Liver (tissue), 9 donors: Measurements from ENCODE around the gene SLC66A2. TPM values are rescaled to one million over a fixed set of nuclear protein-coding genes. Genes with fewer than 3 reads are reported as not detected.

ENCODE experiments used
- DNase-seq: peaks from one replicate; pipeline ENCODE4 v3.0.0-alpha.2; 2017; ENCODE audit warnings: low spot score
- H3K27ac ChIP-seq, 2 donors: one replicate each; pipeline ENCODE4 v1.7.0; 2013; ENCODE audit warnings: inconsistent platforms in 2 of 2, low read length in 2 of 2, control low read depth in 1 of 2, low read depth in 1 of 2, mild to moderate bottlenecking in 1 of 2
- H3K27me3 ChIP-seq, 4 donors: one replicate each; pipeline versions ENCODE4 v1.6.1 to v1.7.0; 2013; ENCODE audit warnings: low read length in 3 of 4, inconsistent platforms in 1 of 4, mild to moderate bottlenecking in 1 of 4, moderate library complexity in 1 of 4; ENCODE audit not compliant: control insufficient read depth in 4 of 4, insufficient read depth in 4 of 4
- H3K36me3 ChIP-seq, 4 donors: one replicate each; pipeline versions ENCODE4 v1.6.1 to v1.7.0; 2013; ENCODE audit warnings: low read length in 3 of 4, mild to moderate bottlenecking in 3 of 4, low read depth in 1 of 4, moderate library complexity in 1 of 4; ENCODE audit not compliant: control insufficient read depth in 4 of 4, insufficient read depth in 3 of 4
- H3K4me1 ChIP-seq, 4 donors: one replicate each; pipeline versions ENCODE4 v1.6.1 to v1.7.0; 2013; ENCODE audit warnings: low read length in 3 of 4, mild to moderate bottlenecking in 3 of 4, moderate library complexity in 1 of 4; ENCODE audit not compliant: control insufficient read depth in 4 of 4, insufficient read depth in 4 of 4
- H3K4me3 ChIP-seq, 3 donors: one replicate each; pipeline versions ENCODE4 v1.6.1 to v1.7.0; 2013; ENCODE audit warnings: low read length in 3 of 3, control low read depth in 1 of 3, low read depth in 1 of 3, mild to moderate bottlenecking in 1 of 3
- H3K9ac ChIP-seq, 2 donors: one replicate each; pipeline ENCODE4 v1.7.0; 2013; ENCODE audit warnings: low read length in 2 of 2, mild to moderate bottlenecking in 2 of 2, moderate library complexity in 2 of 2, control low read depth in 1 of 2, low read depth in 1 of 2
- H3K9me3 ChIP-seq, 4 donors: one replicate each; pipeline versions ENCODE4 v1.6.1 to v1.7.0; 2013; ENCODE audit warnings: low read length in 3 of 4; ENCODE audit not compliant: control insufficient read depth in 4 of 4
- EGR1 ChIP-seq, 2 donors: IDR thresholded peaks; 2 replicates each; pipeline ENCODE4 v1.6.1; 2016 to 2018; ENCODE audit warnings: antibody characterized with exemption in 2 of 2, low read depth in 2 of 2
- FOXA1 ChIP-seq: IDR thresholded peaks from 2 replicates; pipeline ENCODE4 v1.6.1; 2016; ENCODE audit warnings: antibody characterized with exemption
- GABPA ChIP-seq, 2 donors: IDR thresholded peaks in 1 of 2; conservative IDR thresholded peaks in 1 of 2; 2 replicates each; pipeline ENCODE4 v1.6.1; 2016; ENCODE audit warnings: antibody characterized with exemption in 2 of 2, mild to moderate bottlenecking in 1 of 2, moderate library complexity in 1 of 2
- HNF4A ChIP-seq, 2 donors: conservative IDR thresholded peaks; 2 replicates each; pipeline ENCODE4 v1.6.1; 2016; ENCODE audit warnings: antibody characterized with exemption in 2 of 2, mild to moderate bottlenecking in 2 of 2
- HNF4G ChIP-seq: IDR thresholded peaks from 2 replicates; pipeline ENCODE4 v1.6.1; 2016; ENCODE audit warnings: antibody characterized with exemption
- MAX ChIP-seq: IDR thresholded peaks from 2 replicates; pipeline ENCODE4 v1.6.1; 2016; ENCODE audit warnings: antibody characterized with exemption
- NR2F2 ChIP-seq: IDR thresholded peaks from 2 replicates; pipeline ENCODE4 v1.6.1; 2016; ENCODE audit warnings: antibody characterized with exemption
- RAD21 ChIP-seq, 2 donors: IDR thresholded peaks; 2 replicates each; pipeline ENCODE4 v1.6.1; 2016; ENCODE audit warnings: antibody characterized with exemption in 2 of 2, mild to moderate bottlenecking in 2 of 2
- RXRA ChIP-seq, 2 donors: IDR thresholded peaks; 2 replicates each; pipeline ENCODE4 v1.6.1; 2017 to 2018; ENCODE audit warnings: antibody characterized with exemption in 2 of 2, mild to moderate bottlenecking in 1 of 2
- SP1 ChIP-seq: IDR thresholded peaks from 2 replicates; pipeline ENCODE4 v1.6.1; 2018; ENCODE audit warnings: antibody characterized with exemption, mild to moderate bottlenecking
- TAF1 ChIP-seq: conservative IDR thresholded peaks from 2 replicates; pipeline ENCODE4 v1.6.1; 2016; ENCODE audit warnings: antibody characterized with exemption, mild to moderate bottlenecking
- WGBS: extraction: QIAGEN DNeasy Blood & Tissue Kit; methylation state at CpG from one replicate; pipeline ENCODE4 v1.1.7; 2013; 5-methylcytosine and 5-hydroxymethylcytosine counted together
- polyA plus RNA-seq, 2 donors: library from polyadenylated mRNA; stranded (reverse) in 1 of 2; unstranded in 1 of 2; fragments of 200-250 nt in 1 of 2; fragments of >200 nt in 1 of 2; fragmentation: Nextera tagmentation in 1 of 2; extraction: Ambion mirVana in 1 of 2; gene quantifications; one replicate each; pipeline versions ENCODE4 v1.2.1 to v1.2.3, GENCODE V29; 2013 to 2015
- total RNA-seq, 2 donors: library from RNA; depleted of rRNA; stranded (reverse); fragments of >200 nt; gene quantifications; one replicate each; pipeline ENCODE4 v1.2.3, GENCODE V29; 2014
- TF ChIP-seq, protein P1 (sequence below): fragments of 150-350 bp; IDR thresholded peaks from 2 replicates; pipeline ENCODE4 v1.5.1; 2017; ENCODE audit warnings: improper control_type of control experiment, low read depth, low read length; ENCODE audit not compliant: missing input control
- TF ChIP-seq, protein P2 (sequence below): IDR thresholded peaks from 2 replicates; pipeline ENCODE4 v1.6.1; 2016; ENCODE audit warnings: antibody characterized with exemption, mild to moderate bottlenecking
- donor health status: healthy.
- donor health status: healthy.
- donor health status: healthy.
- donor health status: healthy.
- donor health status: healthy.

Gene SLC66A2
- total and polyA plus RNA-seq, 4 donors: 47.8 to 107 (median 67.9) TPM

DNA sequence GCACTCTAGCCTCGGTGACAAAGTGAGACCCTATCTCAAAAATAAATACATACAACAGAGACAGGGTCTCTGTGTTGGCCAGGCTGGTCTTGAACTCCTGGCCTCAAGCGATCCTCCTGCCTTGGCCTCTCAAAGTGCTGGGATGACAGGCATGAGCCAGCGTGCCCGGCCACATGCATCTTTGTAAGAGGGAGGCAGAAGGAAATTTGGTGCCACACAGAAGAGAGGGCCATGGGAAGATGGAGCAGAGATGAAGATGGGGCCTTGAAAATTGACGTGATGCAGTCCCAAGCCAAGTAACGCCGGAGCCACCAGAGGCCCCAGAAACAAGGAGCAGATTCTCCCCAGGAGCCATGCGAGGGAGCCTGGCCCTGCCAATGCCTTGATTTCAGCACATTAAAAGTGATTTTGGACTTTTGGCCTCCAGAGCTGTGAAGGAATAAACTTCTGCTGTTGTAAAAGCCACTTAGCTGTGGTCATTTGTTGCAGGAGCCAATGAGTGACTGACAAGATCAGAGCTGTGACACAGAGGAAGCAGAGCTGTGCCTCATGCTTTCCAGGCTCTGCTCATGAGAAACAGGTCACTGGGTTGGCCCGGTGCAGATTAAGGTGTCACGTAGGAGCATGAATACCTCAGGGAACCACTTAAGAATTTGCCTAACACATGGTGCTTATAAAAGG, 2.7 kb upstream of the SLC66A2 start:
- 86% methylated on average over 10 of the region's 10 CpGs for WGBS
- Histone ChIP-seq H3K27me3 (no peaks in the 10 kb centered on the region), H3K4me1 (peaks cover 2 to 19% (median 12%) of the 10 kb centered on the region in 4 donors), H3K27ac (no peak overlapping the region), H3K9ac (no peak overlapping the region), H3K4me3 (no peak overlapping the region), H3K36me3 (no peaks in the 10 kb centered on the region), H3K9me3 (no peaks in the 10 kb centered on the region)
- TF ChIP-seq RAD21 (IDR thresholded peaks at IDR 0.05) (no peak), HNF4A (conservative IDR thresholded peaks at IDR 0.05) (peak; percentile 27 to 42), MAX (no peak), FOXA1 (no peak)
- DNase-seq: peak; percentile 20

GRCh38 chr18:79952996-79953559, 1.6 kb upstream of the SLC66A2 start:
- Histone ChIP-seq H3K4me1 (peaks cover 5 to 29% (median 22%) of the 10 kb centered on the region in 4 donors), H3K27ac (no peak overlapping the region), H3K27me3 (no peaks in the 10 kb centered on the region), H3K9me3 (no peaks in the 10 kb centered on the region), H3K9ac (no peak overlapping the region), H3K4me3 (no peak overlapping the region), H3K36me3 (no peaks in the 10 kb centered on the region)
- 88% methylated on average over 24 of the region's 24 CpGs for WGBS
- DNase-seq: no peak
- TF ChIP-seq NR2F2: no peak
- TF ChIP-seq, protein P1, sequence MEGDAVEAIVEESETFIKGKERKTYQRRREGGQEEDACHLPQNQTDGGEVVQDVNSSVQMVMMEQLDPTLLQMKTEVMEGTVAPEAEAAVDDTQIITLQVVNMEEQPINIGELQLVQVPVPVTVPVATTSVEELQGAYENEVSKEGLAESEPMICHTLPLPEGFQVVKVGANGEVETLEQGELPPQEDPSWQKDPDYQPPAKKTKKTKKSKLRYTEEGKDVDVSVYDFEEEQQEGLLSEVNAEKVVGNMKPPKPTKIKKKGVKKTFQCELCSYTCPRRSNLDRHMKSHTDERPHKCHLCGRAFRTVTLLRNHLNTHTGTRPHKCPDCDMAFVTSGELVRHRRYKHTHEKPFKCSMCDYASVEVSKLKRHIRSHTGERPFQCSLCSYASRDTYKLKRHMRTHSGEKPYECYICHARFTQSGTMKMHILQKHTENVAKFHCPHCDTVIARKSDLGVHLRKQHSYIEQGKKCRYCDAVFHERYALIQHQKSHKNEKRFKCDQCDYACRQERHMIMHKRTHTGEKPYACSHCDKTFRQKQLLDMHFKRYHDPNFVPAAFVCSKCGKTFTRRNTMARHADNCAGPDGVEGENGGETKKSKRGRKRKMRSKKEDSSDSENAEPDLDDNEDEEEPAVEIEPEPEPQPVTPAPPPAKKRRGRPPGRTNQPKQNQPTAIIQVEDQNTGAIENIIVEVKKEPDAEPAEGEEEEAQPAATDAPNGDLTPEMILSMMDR: no peak
- no peak for TF ChIP-seq GABPA (IDR thresholded peaks at IDR 0.05 in 1 of 2, conservative IDR thresholded peaks at IDR 0.05 in 1 of 2)
- TF ChIP-seq TAF1: no peak
- no peak for TF ChIP-seq EGR1 (IDR thresholded peaks at IDR 0.05; ENCODE audit: low read depth in 2 of 2)
- no peak for TF ChIP-seq RXRA (IDR thresholded peaks at IDR 0.05)
- TF ChIP-seq RAD21 (IDR thresholded peaks at IDR 0.05): no peak

DNA sequence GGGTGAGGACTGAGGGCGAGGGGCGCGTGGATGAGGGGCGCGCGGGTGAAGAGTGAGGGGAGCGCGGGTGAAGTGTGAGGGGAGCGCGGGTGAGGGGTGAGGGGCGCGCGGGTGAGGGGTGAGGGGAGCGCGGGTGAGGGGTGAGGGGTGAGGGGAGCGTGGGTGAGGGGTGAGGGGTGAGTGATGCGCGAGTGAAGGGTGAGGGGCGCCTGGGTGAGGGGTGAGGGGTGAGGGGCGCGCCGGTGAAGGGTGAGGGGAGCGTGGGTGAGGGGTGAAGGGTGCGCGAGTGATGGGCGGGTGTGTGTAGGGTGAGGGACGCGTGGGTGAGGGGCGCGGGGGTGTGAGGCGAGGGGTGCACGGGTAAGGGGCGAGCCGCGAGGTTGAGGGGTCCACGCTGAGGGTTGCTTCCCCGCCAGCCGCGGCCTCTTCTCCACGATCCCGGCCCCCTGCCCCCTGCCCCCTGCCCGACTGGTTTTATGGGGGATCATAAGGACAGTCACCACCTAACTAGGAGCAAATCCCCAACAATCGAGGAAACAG, 1.1 kb upstream of the SLC66A2 start:
- Histone ChIP-seq H3K9ac (no peak overlapping the region), H3K36me3 (no peaks in the 10 kb centered on the region), H3K27ac (no peak overlapping the region), H3K9me3 (no peaks in the 10 kb centered on the region), H3K27me3 (no peaks in the 10 kb centered on the region), H3K4me1 (peaks cover 7 to 34% (median 28%) of the 10 kb centered on the region in 4 donors), H3K4me3 (peak overlapping the region in 1 of 3 donors; percentile 92)
- TF ChIP-seq HNF4G: no peak
- no peak for TF ChIP-seq GABPA (IDR thresholded peaks at IDR 0.05 in 1 of 2, conservative IDR thresholded peaks at IDR 0.05 in 1 of 2)
- no peak for TF ChIP-seq EGR1 (IDR thresholded peaks at IDR 0.05; ENCODE audit: low read depth in 2 of 2)
- TF ChIP-seq, protein P2, sequence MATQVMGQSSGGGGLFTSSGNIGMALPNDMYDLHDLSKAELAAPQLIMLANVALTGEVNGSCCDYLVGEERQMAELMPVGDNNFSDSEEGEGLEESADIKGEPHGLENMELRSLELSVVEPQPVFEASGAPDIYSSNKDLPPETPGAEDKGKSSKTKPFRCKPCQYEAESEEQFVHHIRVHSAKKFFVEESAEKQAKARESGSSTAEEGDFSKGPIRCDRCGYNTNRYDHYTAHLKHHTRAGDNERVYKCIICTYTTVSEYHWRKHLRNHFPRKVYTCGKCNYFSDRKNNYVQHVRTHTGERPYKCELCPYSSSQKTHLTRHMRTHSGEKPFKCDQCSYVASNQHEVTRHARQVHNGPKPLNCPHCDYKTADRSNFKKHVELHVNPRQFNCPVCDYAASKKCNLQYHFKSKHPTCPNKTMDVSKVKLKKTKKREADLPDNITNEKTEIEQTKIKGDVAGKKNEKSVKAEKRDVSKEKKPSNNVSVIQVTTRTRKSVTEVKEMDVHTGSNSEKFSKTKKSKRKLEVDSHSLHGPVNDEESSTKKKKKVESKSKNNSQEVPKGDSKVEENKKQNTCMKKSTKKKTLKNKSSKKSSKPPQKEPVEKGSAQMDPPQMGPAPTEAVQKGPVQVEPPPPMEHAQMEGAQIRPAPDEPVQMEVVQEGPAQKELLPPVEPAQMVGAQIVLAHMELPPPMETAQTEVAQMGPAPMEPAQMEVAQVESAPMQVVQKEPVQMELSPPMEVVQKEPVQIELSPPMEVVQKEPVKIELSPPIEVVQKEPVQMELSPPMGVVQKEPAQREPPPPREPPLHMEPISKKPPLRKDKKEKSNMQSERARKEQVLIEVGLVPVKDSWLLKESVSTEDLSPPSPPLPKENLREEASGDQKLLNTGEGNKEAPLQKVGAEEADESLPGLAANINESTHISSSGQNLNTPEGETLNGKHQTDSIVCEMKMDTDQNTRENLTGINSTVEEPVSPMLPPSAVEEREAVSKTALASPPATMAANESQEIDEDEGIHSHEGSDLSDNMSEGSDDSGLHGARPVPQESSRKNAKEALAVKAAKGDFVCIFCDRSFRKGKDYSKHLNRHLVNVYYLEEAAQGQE: no peak
- no peak for TF ChIP-seq TAF1
- TF ChIP-seq NR2F2: no peak
- TF ChIP-seq SP1: no peak
- DNase-seq: peak; percentile 35
- WGBS: 46% methylated on average over 43 of the region's 43 CpGs
